ENCODE measurements around the gene AKTIP. TPM values are rescaled to one million over a fixed set of nuclear protein-coding genes. Genes with fewer than 3 reads are reported as not detected.

AKTIP gene
- total and polyA plus RNA-seq, 4 donors = 23.1 to 48.5 (median 34.6) TPM

- no peak for DNase-seq
- TF ChIP-seq CTCF (IDR thresholded peaks at IDR 0.05; ENCODE audit: control extremely low read depth, extremely low read depth) = no peak
- Histone ChIP-seq H3K9ac (ENCODE audit: insufficient read depth in 1 of 2, low read length in 2 of 2) (no peak overlapping the region), H3K4me3 (no peak overlapping the region), H3K9me3 (ENCODE audit: control insufficient read depth in 4 of 4, insufficient read depth in 3 of 4, low read length in 3 of 4) (peaks cover 0 to 3% (median under 1%) of the 10 kb centered on the region in 4 donors), H3K36me3 (ENCODE audit: control insufficient read depth in 4 of 4, insufficient read depth in 4 of 4, low read length in 4 of 4) (peaks cover 16 to 53% (median 30%) of the 10 kb centered on the region in 4 donors), H3K4me1 (ENCODE audit: control insufficient read depth in 5 of 5, insufficient read depth in 5 of 5, low read length in 5 of 5) (no peaks in the 10 kb centered on the region), H3K27me3 (ENCODE audit: control insufficient read depth in 3 of 3, insufficient read depth in 3 of 3, low read length in 2 of 3) (no peaks in the 10 kb centered on the region), H3K27ac (ENCODE audit: low read depth in 1 of 2, low read length in 1 of 2) (no peak overlapping the region)
- ATAC-seq (ENCODE audit: insufficient read depth, low FRiP score) = no peak
Measured at GRCh38 chr16:53486230-53486629, 16.8 kb downstream of the AKTIP start.

GRCh38 chr16:53484542-53484941, 18.5 kb downstream of the AKTIP start:
- H3K4me1 ChIP-seq (ENCODE audit: control insufficient read depth in 5 of 5, insufficient read depth in 5 of 5, low read length in 5 of 5) = no peaks in the 10 kb centered on the region
- no peak overlapping the region for H3K27ac ChIP-seq (ENCODE audit: low read depth in 1 of 2, low read length in 1 of 2)
- no peak overlapping the region for H3K9ac ChIP-seq (ENCODE audit: insufficient read depth in 1 of 2, low read length in 2 of 2)
- no peak for TF ChIP-seq CTCF (IDR thresholded peaks at IDR 0.05; ENCODE audit: control extremely low read depth, extremely low read depth)
- no peaks in the 10 kb centered on the region for H3K27me3 ChIP-seq (ENCODE audit: control insufficient read depth in 3 of 3, insufficient read depth in 3 of 3, low read length in 2 of 3)
- 97 to 99% methylated on average over 2 of the region's 2 CpGs for WGBS, 2 donors
- peaks cover 19 to 53% (median 33%) of the 10 kb centered on the region in 4 donors for H3K36me3 ChIP-seq (ENCODE audit: control insufficient read depth in 4 of 4, insufficient read depth in 4 of 4, low read length in 4 of 4)
- peaks cover 0 to 3% (median under 1%) of the 10 kb centered on the region in 4 donors for H3K9me3 ChIP-seq (ENCODE audit: control insufficient read depth in 4 of 4, insufficient read depth in 3 of 4, low read length in 3 of 4)
- H3K4me3 ChIP-seq = no peak overlapping the region
- ATAC-seq (ENCODE audit: insufficient read depth, low FRiP score) = no peak
- DNase-seq = no peak

GRCh38 chr16:53482123-53482522, 20.9 kb downstream of the AKTIP start:
- TF ChIP-seq CTCF (IDR thresholded peaks at IDR 0.05; ENCODE audit: control extremely low read depth, extremely low read depth) = no peak
- no peak overlapping the region for H3K9ac ChIP-seq (ENCODE audit: insufficient read depth in 1 of 2, low read length in 2 of 2)
- peaks cover 0 to 3% (median under 1%) of the 10 kb centered on the region in 4 donors for H3K9me3 ChIP-seq (ENCODE audit: control insufficient read depth in 4 of 4, insufficient read depth in 3 of 4, low read length in 3 of 4)
- no peaks in the 10 kb centered on the region for H3K4me1 ChIP-seq (ENCODE audit: control insufficient read depth in 5 of 5, insufficient read depth in 5 of 5, low read length in 5 of 5)
- H3K4me3 ChIP-seq = no peak overlapping the region
- 39 to 78% methylated on average over 2 of the region's 2 CpGs for WGBS, 2 donors
- H3K27me3 ChIP-seq (ENCODE audit: control insufficient read depth in 3 of 3, insufficient read depth in 3 of 3, low read length in 2 of 3) = no peaks in the 10 kb centered on the region
- H3K36me3 ChIP-seq (ENCODE audit: control insufficient read depth in 4 of 4, insufficient read depth in 4 of 4, low read length in 4 of 4) = peaks cover 19 to 43% (median 32%) of the 10 kb centered on the region in 4 donors
- no peak for DNase-seq
- H3K27ac ChIP-seq (ENCODE audit: low read depth in 1 of 2, low read length in 1 of 2) = no peak overlapping the region
- no peak for ATAC-seq (ENCODE audit: insufficient read depth, low FRiP score)

- DNase-seq (no peak), ATAC-seq (ENCODE audit: insufficient read depth, low FRiP score) (no peak)
- 94 to 100% methylated on average over 1 of the region's 1 CpG for WGBS, 2 donors
- Histone ChIP-seq H3K4me3 (no peak overlapping the region), H3K4me1 (ENCODE audit: control insufficient read depth in 5 of 5, insufficient read depth in 5 of 5, low read length in 5 of 5) (no peaks in the 10 kb centered on the region), H3K9ac (ENCODE audit: insufficient read depth in 1 of 2, low read length in 2 of 2) (no peak overlapping the region), H3K9me3 (ENCODE audit: control insufficient read depth in 4 of 4, insufficient read depth in 3 of 4, low read length in 3 of 4) (no peaks in the 10 kb centered on the region), H3K27me3 (ENCODE audit: control insufficient read depth in 3 of 3, insufficient read depth in 3 of 3, low read length in 2 of 3) (no peaks in the 10 kb centered on the region), H3K36me3 (ENCODE audit: control insufficient read depth in 4 of 4, insufficient read depth in 4 of 4, low read length in 4 of 4) (peaks cover 17 to 32% (median 26%) of the 10 kb centered on the region in 4 donors), H3K27ac (ENCODE audit: low read depth in 1 of 2, low read length in 1 of 2) (no peak overlapping the region)
- no peak for TF ChIP-seq CTCF (IDR thresholded peaks at IDR 0.05; ENCODE audit: control extremely low read depth, extremely low read depth)
Measured at GRCh38 chr16:53480394-53480793, 22.6 kb downstream of the AKTIP start.

All from lung (tissue), 12 donors.